GM20000 (cell line): ENCODE data around the gene SLC35C1.

Experiments
- DNase-seq: peaks from one replicate; pipeline ENCODE4 v3.0.0; 2012; ENCODE audit warnings: low spot score
- CTCF ChIP-seq: IDR thresholded peaks from 2 replicates; pipeline ENCODE4 v1.5.1; 2012; ENCODE audit warnings: mild to moderate bottlenecking, control low read depth; ENCODE audit errors: extremely low read depth, missing control alignments

The SLC35C1 gene

GRCh38 chr11:45843158-45843924, 38.4 kb downstream of the SLC35C1 start:
- DNase-seq, result peak; percentile 79
- peak; percentile 87 for TF ChIP-seq CTCF

GRCh38 chr11:45844822-45845578, 40.1 kb downstream of the SLC35C1 start:
- no peak for TF ChIP-seq CTCF
- no peak for DNase-seq

GRCh38 chr11:45846174-45846675, 41.3 kb downstream of the SLC35C1 start:
- no peak for TF ChIP-seq CTCF

GRCh38 chr11:45846974-45847910, 42.3 kb downstream of the SLC35C1 start, which contains the start of gene CRY2:
TSS of gene CRY2 (plus strand) at chr11:45847475. CDS start at chr11:45847491, 16 bp downstream.
- DNase-seq, result peak; percentile 98
- TF ChIP-seq CTCF, result no peak

More at GRCh38 chr11:45846174-45846675, 41.3 kb downstream of the SLC35C1 start:
- no peak for DNase-seq

GRCh38 chr11:45847911-45848316, 43.0 kb downstream of the SLC35C1 start:
- DNase-seq, result peak; percentile 50
- TF ChIP-seq CTCF, result no peak

- TF ChIP-seq CTCF, result no peak
- DNase-seq, result no peak
Measured at GRCh38 chr11:45848654-45849081, 43.7 kb downstream of the SLC35C1 start.
